GM18873 (cell line): ENCODE data around the gene ARMC7.
A peak's percentile ranks its signal among the peaks of the same experiment; 100 is the strongest.
"Not testable (repeated sequence)": the region's sequence is repeated elsewhere in the genome, so short reads cannot be mapped to it uniquely, and the experiment has no call there.

ENCODE experiments used
- ATAC-seq: cut with Tn5 transposase; IDR thresholded peaks from one replicate; pipeline ENCODE4 v1.9.1; 2021; ENCODE audit warnings: mild to moderate bottlenecking, moderate library complexity, moderate number of reproducible peaks; ENCODE audit not compliant: unreplicated experiment, low FRiP score

Gene ARMC7

DNA sequence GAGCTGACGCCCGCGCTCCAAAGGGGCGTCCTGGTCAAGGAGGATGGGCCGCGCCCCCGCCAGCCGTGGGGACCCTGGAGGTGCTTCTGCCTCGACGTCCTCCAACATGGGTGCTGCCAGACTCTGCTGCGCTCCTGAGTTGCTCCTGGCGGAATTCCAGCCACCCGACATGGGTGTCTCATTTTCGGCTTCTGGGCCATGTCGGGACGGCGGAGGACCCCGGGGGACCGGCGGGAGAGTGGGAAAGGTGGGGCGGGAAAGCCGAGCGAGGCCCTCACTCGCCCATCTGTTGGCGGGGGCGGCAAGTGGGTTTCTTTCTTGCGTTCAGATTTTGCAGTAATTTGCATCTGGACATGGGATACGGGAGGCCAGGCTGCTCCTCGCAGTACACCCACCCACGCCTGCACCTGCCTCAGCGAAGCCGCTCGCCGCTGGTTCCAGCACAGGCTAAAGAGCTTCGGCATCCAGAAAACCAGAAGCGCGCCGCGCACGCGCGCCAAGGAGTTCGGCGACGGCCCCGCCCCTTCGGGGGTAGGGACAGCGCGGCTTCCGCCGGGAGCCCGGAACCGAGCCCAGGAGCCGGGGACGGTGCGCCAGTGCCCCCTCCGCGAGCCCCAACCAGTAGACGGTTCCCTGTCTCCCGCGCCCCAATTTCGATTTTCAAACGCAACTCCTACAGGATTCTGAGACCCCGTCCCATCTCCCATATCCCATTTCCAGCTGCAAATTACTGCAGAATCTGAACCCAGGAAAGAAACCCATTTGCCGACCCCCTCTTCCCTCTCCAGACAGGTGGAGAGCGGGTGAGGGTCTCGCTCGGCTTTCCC is at the start of gene ARMC7:
Gene ARMC7, plus strand, starts transcription at position 563 of the 827 bp plus-strand sequence. CDS start 320 bp downstream, outside the sequence.
- peak; percentile 51 for ATAC-seq

- no peak for ATAC-seq
Observed at GRCh38 chr17:75060434-75061054, 49.2 kb upstream of the ARMC7 start.

DNA sequence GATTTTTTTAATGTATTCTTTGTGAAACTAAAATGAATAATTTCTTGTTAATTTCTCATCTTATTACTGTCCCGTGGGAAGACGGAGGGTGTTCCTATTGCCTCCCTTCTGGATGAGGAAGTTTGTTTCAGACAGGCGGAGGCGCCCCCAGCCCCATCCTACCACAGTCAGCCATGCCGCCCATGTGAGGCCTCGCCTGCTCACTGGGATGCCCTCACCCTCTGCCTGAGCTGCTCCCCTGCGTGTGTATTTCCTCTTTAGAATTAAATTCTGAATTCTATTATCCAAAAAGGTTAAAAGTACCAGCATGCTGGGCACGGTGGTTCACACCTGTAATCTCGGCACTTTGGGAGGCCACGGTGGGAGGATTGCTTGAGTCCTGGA is 48.7 kb upstream of the ARMC7 start:
- ATAC-seq: no peak

- no peak for ATAC-seq
Observed at GRCh38 chr17:75061618-75062017, 48.2 kb upstream of the ARMC7 start.

DNA sequence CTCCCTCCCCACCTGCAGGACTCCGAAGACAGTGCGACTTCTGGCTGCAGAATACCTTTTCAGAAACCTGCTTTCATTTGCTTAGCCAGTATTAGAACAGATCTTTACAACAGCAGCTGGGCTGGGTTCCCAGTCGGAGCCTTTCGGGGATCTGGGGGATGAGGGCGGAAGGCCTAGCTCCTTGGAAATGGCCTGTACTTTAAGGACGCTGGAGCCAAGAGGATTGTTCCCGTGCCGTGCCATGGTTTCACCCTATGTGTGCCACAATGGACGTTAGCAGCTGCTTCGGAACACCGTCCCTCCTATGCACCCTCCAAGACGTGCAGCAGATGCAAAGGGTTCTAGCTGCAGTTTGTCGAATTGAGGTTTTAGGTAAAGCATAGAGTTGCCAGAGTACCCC is 46.6 kb upstream of the ARMC7 start:
- ATAC-seq: no peak

DNA sequence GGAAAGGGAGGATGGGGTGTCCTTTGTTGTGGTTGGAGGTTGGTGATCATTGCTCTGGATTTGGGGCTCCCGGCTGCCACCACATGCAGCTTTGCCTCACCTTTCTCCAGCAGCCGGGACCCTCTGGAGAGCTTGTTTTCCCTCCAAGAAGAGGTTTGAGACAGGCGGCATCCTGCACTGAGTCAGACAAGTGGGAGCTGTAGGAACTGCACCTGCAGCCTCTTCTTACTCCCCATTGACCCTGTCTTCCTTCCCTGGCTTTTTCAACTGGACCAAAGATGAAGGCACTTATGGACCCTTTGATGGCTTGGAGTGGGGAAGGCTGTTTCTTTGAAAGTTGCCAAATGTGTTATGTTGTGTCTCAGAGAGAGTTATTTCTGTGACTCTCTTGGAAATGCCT is 46.1 kb upstream of the ARMC7 start:
- ATAC-seq: no peak

DNA sequence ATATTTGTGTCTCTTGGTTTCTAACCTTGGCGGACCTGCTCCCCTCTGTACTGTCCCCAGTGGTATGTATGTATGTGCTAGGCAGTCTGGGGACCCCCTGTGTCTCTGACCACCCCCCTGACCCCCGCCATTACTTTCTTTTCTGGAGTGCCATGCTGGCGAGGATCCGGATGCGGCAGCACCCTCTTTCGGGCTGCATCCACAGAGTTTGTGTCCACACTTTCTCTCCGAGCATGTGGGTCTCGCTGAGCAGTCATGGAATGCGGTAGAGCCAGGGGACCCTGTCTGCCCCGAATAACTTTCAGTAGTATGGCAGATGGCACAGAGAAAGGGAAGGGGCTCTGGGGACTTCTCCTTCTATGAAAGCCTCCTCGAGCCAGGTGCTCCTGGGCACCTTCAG is 45.7 kb upstream of the ARMC7 start:
- no peak for ATAC-seq

DNA sequence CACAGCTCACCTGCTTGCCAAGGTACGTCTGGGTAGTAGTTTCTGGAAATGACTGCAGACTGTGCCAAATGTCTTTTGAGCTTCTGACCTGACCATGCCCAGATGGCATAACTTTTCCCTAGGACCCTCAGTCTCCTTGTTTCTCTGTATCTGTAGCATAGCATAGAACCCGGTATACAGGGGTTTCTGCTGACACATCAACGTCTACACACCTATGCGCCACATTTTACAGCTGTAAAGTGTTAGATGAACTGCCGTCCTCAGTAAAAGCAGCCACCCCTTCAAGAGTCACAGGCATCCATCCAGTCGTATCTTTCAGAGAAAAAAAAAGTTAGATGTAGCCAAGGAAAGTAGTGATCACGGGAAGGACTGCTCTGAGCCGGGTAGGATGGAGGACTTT is 45.3 kb upstream of the ARMC7 start:
- ATAC-seq: no peak

GRCh38 chr17:75064867-75065561 is 44.8 kb upstream of the ARMC7 start:
- ATAC-seq: no peak

- no peak for ATAC-seq
Observed at GRCh38 chr17:75065562-75066151, 44.1 kb upstream of the ARMC7 start.

DNA sequence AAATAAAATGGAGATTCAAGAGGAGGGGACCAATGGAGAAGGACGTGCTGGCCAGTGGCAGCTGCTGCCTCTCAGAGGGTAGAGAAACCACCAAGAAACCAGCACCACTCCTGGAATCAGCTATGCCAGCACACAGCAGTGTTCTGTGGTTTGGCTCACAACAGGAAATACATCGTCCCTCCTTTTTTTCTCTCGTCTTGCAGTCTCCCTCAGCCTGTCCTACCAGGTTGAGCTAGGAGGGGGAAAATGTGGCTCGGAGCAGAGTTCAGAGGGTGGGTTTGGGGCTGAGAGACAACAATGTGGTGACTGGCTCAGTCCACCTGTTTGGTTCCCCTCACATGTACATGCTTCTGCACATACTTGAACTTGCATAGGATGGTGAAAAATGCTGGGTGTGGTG is 41.9 kb upstream of the ARMC7 start:
- ATAC-seq: no peak

GRCh38 chr17:75068750-75069149 is 41.0 kb upstream of the ARMC7 start:
- ATAC-seq: no peak

- ATAC-seq: no peak
Observed at GRCh38 chr17:75069783-75070182, 40.0 kb upstream of the ARMC7 start.

GRCh38 chr17:75071478-75072271 is 38.1 kb upstream of the ARMC7 start:
- not testable (repeated sequence) for ATAC-seq

DNA sequence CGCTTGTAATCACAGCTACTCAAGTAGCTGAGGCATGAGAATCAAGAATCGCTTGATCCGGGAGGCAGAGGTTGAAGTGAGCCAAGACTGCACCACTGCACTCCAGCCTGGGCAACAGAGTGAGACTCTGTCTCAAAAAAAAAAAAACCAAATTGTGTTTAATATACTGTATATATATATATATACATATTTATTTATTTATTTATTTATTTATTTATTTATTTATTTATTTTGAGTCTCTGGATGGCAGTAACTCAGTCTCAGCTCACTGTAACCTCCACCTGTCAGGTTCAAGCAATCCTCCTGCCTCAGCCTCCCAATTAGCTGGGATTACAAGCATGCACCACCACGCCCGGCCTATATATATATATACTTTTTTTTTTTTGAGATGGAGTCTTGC is 36.9 kb upstream of the ARMC7 start:
- not testable (repeated sequence) for ATAC-seq

- no peak for ATAC-seq
Observed at GRCh38 chr17:75073618-75074047, 36.1 kb upstream of the ARMC7 start.

DNA sequence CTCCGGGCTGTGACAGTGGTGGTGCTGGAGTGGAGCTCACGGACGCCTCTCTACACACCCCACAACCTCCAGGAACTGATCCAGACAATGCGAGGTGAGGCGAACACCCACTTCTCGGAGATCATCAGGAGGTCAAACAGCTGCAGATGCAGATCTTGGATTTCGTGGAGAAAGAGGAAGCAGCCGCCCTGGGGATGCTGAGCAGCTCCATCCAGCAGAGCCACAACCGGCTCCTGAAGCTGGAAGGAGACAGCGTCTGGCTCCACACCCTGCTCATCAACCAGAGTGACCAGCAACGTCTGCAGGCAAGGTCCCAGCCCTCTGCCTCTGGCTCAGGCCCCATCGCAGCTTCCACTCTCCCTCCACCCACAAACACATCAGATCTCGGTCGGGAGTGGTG is 35.2 kb upstream of the ARMC7 start:
- ATAC-seq: no peak

GRCh38 chr17:75075597-75076336 is 34.0 kb upstream of the ARMC7 start:
- no peak for ATAC-seq

- no peak for ATAC-seq
Observed at GRCh38 chr17:75077072-75077495, 32.7 kb upstream of the ARMC7 start.
